Progenitor cell of endocrine pancreas (in vitro differentiated cells): ENCODE results near the gene SRPK2. TPM values are rescaled to one million over a fixed set of nuclear protein-coding genes. Genes with fewer than 3 reads are reported as not detected.
"Not testable (repeated sequence)": the region's sequence is repeated elsewhere in the genome, so short reads cannot be mapped to it uniquely, and the experiment has no call there.

Experiments
- DNase-seq: peaks from one replicate; pipeline ENCODE4 v3.0.0; 2021; ENCODE audit warnings: low spot score; ENCODE audit not compliant: unreplicated experiment
- H3K27ac Mint-ChIP-seq: 2 replicates; pipeline ENCODE4 v1.8.0; 2021; ENCODE audit warnings: mild to moderate bottlenecking, moderate library complexity, mixed read lengths
- H3K27me3 Mint-ChIP-seq: 2 replicates; pipeline ENCODE4 v1.8.0; 2021; ENCODE audit warnings: mixed read lengths
- H3K36me3 Mint-ChIP-seq: 2 replicates; pipeline ENCODE4 v1.8.0; 2022; ENCODE audit warnings: mixed read lengths; ENCODE audit not compliant: insufficient read depth
- H3K4me1 Mint-ChIP-seq: 2 replicates; pipeline ENCODE4 v1.8.0; 2021; ENCODE audit warnings: low read depth, mixed read lengths
- H3K4me3 Mint-ChIP-seq: 2 replicates; pipeline ENCODE4 v1.8.0; 2021; ENCODE audit warnings: low read depth, mild to moderate bottlenecking, moderate library complexity, mixed read lengths
- H3K9me3 Mint-ChIP-seq: 2 replicates; pipeline ENCODE4 v1.8.0; 2021; ENCODE audit warnings: low read depth, mixed read lengths
- total RNA-seq: library from RNA; stranded (reverse); gene quantifications from 2 replicates; pipeline ENCODE4 v1.2.1, GENCODE V29; 2021
- TF ChIP-seq, protein P1 (sequence below): fragments of 200-600 bp; sonication (generic); IDR thresholded peaks from one replicate; pipeline ENCODE4 v1.5.0; 2021; ENCODE audit warnings: antibody characterized with exemption, mild to moderate bottlenecking; ENCODE audit not compliant: unreplicated experiment

SRPK2 gene
- total RNA-seq, 1 donor from 2014 or later: 78.8 TPM

- DNase-seq: no peak
- Mint-ChIP-seq H3K27ac (no peak overlapping the region), H3K27me3 (no peaks in the 10 kb centered on the region), H3K36me3 (peaks cover 17% of the 10 kb centered on the region), H3K4me3 (no peak overlapping the region), H3K4me1 (peaks cover 6% of the 10 kb centered on the region), H3K9me3 (peaks cover 10% of the 10 kb centered on the region)
- TF ChIP-seq, protein P1, sequence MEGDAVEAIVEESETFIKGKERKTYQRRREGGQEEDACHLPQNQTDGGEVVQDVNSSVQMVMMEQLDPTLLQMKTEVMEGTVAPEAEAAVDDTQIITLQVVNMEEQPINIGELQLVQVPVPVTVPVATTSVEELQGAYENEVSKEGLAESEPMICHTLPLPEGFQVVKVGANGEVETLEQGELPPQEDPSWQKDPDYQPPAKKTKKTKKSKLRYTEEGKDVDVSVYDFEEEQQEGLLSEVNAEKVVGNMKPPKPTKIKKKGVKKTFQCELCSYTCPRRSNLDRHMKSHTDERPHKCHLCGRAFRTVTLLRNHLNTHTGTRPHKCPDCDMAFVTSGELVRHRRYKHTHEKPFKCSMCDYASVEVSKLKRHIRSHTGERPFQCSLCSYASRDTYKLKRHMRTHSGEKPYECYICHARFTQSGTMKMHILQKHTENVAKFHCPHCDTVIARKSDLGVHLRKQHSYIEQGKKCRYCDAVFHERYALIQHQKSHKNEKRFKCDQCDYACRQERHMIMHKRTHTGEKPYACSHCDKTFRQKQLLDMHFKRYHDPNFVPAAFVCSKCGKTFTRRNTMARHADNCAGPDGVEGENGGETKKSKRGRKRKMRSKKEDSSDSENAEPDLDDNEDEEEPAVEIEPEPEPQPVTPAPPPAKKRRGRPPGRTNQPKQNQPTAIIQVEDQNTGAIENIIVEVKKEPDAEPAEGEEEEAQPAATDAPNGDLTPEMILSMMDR: no peak
Observed at GRCh38 chr7:105325216-105325904, 63.4 kb downstream of the SRPK2 start.

GRCh38 chr7:105324606-105325005 is 64.1 kb downstream of the SRPK2 start:
- Mint-ChIP-seq H3K4me1 (peaks cover 11% of the 10 kb centered on the region), H3K9me3 (peaks cover 10% of the 10 kb centered on the region), H3K36me3 (peaks cover 17% of the 10 kb centered on the region)
- DNase-seq, H3K27ac Mint-ChIP-seq, H3K27me3 Mint-ChIP-seq, H3K4me3 Mint-ChIP-seq: not testable (repeated sequence)

- DNase-seq: no peak
- Mint-ChIP-seq H3K27ac (no peak overlapping the region), H3K27me3 (no peaks in the 10 kb centered on the region), H3K36me3 (peaks cover 17% of the 10 kb centered on the region), H3K4me1 (peaks cover 12% of the 10 kb centered on the region), H3K4me3 (no peak overlapping the region), H3K9me3 (peaks cover 10% of the 10 kb centered on the region)
- TF ChIP-seq, protein P1: no peak
Observed at GRCh38 chr7:105323366-105323765, 65.4 kb downstream of the SRPK2 start.

GRCh38 chr7:105322655-105323277 is 66.0 kb downstream of the SRPK2 start:
- Mint-ChIP-seq H3K4me1 (peaks cover 12% of the 10 kb centered on the region), H3K36me3 (peaks cover 17% of the 10 kb centered on the region), H3K9me3 (peaks cover 10% of the 10 kb centered on the region), H3K4me3 (no peak overlapping the region), H3K27ac (no peak overlapping the region), H3K27me3 (no peaks in the 10 kb centered on the region)
- TF ChIP-seq, protein P1: no peak
- no peak for DNase-seq

GRCh38 chr7:105321754-105322455 is 66.8 kb downstream of the SRPK2 start:
- Mint-ChIP-seq H3K27me3 (no peaks in the 10 kb centered on the region), H3K27ac (peak overlapping the region; percentile 41), H3K4me3 (no peak overlapping the region), H3K36me3 (peaks cover 17% of the 10 kb centered on the region), H3K9me3 (peaks cover 10% of the 10 kb centered on the region), H3K4me1 (peaks cover 16% of the 10 kb centered on the region)
- DNase-seq: no peak
- TF ChIP-seq, protein P1: no peak
